Amniotic stem cell (primary cell): ENCODE measurements around the gene MLLT3.

Experiments used
- DNase-seq: peaks from one replicate; lab custom pipeline; 2025; lab: John Stamatoyannopoulos, UW

The MLLT3 gene

GRCh38 chr9:20333991-20334390 lies 288.3 kb downstream of the MLLT3 start:
- no peak for DNase-seq

- DNase-seq: no peak
Measured at GRCh38 chr9:20331095-20331685, 291.1 kb downstream of the MLLT3 start.

- no peak for DNase-seq
Measured at GRCh38 chr9:20330688-20331087, 291.6 kb downstream of the MLLT3 start.

GRCh38 chr9:20326516-20326915 lies 295.8 kb downstream of the MLLT3 start:
- no peak for DNase-seq

GRCh38 chr9:20325008-20325407 lies 297.3 kb downstream of the MLLT3 start:
- no peak for DNase-seq

- DNase-seq: no peak
Measured at GRCh38 chr9:20322212-20322611, 300.1 kb downstream of the MLLT3 start.

GRCh38 chr9:20321423-20322082 lies 300.7 kb downstream of the MLLT3 start:
- DNase-seq: no peak

- DNase-seq: no peak
Measured at GRCh38 chr9:20320921-20321320, 301.4 kb downstream of the MLLT3 start.

GRCh38 chr9:20319641-20320337 lies 302.5 kb downstream of the MLLT3 start:
- no peak for DNase-seq

- no peak for DNase-seq
Measured at GRCh38 chr9:20319241-20319640, 303.1 kb downstream of the MLLT3 start.

- DNase-seq: no peak
Measured at GRCh38 chr9:20317701-20318100, 304.6 kb downstream of the MLLT3 start.

GRCh38 chr9:20316372-20316771 lies 305.9 kb downstream of the MLLT3 start:
- DNase-seq: no peak

GRCh38 chr9:20315677-20316076 lies 306.6 kb downstream of the MLLT3 start:
- DNase-seq: peak; percentile 62

GRCh38 chr9:20314981-20315380 lies 307.3 kb downstream of the MLLT3 start:
- no peak for DNase-seq

GRCh38 chr9:20313415-20313814 lies 308.9 kb downstream of the MLLT3 start:
- DNase-seq: no peak

GRCh38 chr9:20312732-20313131 lies 309.6 kb downstream of the MLLT3 start:
- no peak for DNase-seq

GRCh38 chr9:20310024-20310423 lies 312.3 kb downstream of the MLLT3 start:
- DNase-seq: no peak

GRCh38 chr9:20309124-20309523 lies 313.2 kb downstream of the MLLT3 start:
- DNase-seq: no peak

GRCh38 chr9:20307621-20308020 lies 314.7 kb downstream of the MLLT3 start:
- DNase-seq: no peak

GRCh38 chr9:20305452-20305851 lies 316.8 kb downstream of the MLLT3 start:
- no peak for DNase-seq

- DNase-seq: no peak
Measured at GRCh38 chr9:20303996-20304395, 318.3 kb downstream of the MLLT3 start.

- DNase-seq: no peak
Measured at GRCh38 chr9:20303066-20303465, 319.2 kb downstream of the MLLT3 start.

- DNase-seq: no peak
Measured at GRCh38 chr9:20302197-20302596, 320.1 kb downstream of the MLLT3 start.
